HepG2 (cell line): ENCODE data around the gene OSBPL2. TPM values are rescaled to one million over a fixed set of nuclear protein-coding genes. Genes with fewer than 3 reads are reported as not detected.
A peak's percentile ranks its signal among the peaks of the same experiment; 100 is the strongest.

Experiments used
- CC2D1A ChIP-seq: sonication (generic); formaldehyde crosslinking; IDR thresholded peaks from 2 replicates; pipeline ENCODE4 v1.8.1; 2023; ENCODE audit warnings: mild to moderate bottlenecking, missing genetic modification reagents
- GFI1 ChIP-seq: sonication (generic); formaldehyde crosslinking; IDR thresholded peaks from 2 replicates; pipeline ENCODE4 v1.5.0; 2020; ENCODE audit warnings: missing genetic modification reagents, mild to moderate bottlenecking, borderline replicate concordance
- ISX ChIP-seq: sonication (generic); formaldehyde crosslinking; conservative IDR thresholded peaks from 2 replicates; pipeline ENCODE4 v1.5.0; 2020; ENCODE audit warnings: missing genetic modification reagents
- KLF12 ChIP-seq: sonication (generic); formaldehyde crosslinking; IDR thresholded peaks from 2 replicates; pipeline ENCODE4 v1.4.0; 2020; ENCODE audit warnings: missing genetic modification reagents, borderline replicate concordance
- LRRFIP1 ChIP-seq: sonication (generic); formaldehyde crosslinking; conservative IDR thresholded peaks from 2 replicates; pipeline ENCODE4 v1.4.0; 2020; ENCODE audit warnings: missing genetic modification reagents
- MIER3 ChIP-seq: IDR thresholded peaks from 2 replicates; pipeline ENCODE4 v1.6.1; 2016; ENCODE audit warnings: missing compliant biosample characterization, borderline replicate concordance
- NCOR1 ChIP-seq: fragments of 200-600 bp; sonication (generic); IDR thresholded peaks from 2 replicates; pipeline ENCODE4 v1.7.0; 2017; ENCODE audit warnings: antibody characterized with exemption, low read length, borderline replicate concordance
- SOX6 ChIP-seq, 2 experiments: fragments of 450-650 bp in 1 of 2; sonication (generic) in 1 of 2; formaldehyde crosslinking in 1 of 2; IDR thresholded peaks; 2 replicates each; pipeline versions ENCODE4 v1.4.0 to v1.6.1; 2017 to 2020; ENCODE audit warnings: antibody characterized with exemption in 1 of 2, mild to moderate bottlenecking in 1 of 2, missing genetic modification reagents in 1 of 2
- XRCC5 ChIP-seq: fragments of 200-400 bp; formaldehyde crosslinking; optimal IDR thresholded peaks from 2 replicates; pipeline ENCODE3; 2017; ENCODE audit warnings: mild to moderate bottlenecking, low read length
- ZBTB3 ChIP-seq: sonication (generic); formaldehyde crosslinking; IDR thresholded peaks from 2 replicates; pipeline ENCODE4 v1.4.0; 2020; ENCODE audit warnings: low read depth, mild to moderate bottlenecking, moderate library complexity, missing genetic modification reagents, borderline replicate concordance
- ZHX1 ChIP-seq: sonication (generic); formaldehyde crosslinking; IDR thresholded peaks from 2 replicates; pipeline ENCODE4 v1.8.1; 2022; ENCODE audit warnings: low read depth, mild to moderate bottlenecking, missing genetic modification reagents
- ZNF317 ChIP-seq: sonication (generic); formaldehyde crosslinking; IDR thresholded peaks from 2 replicates; pipeline ENCODE4 v1.5.0; 2020; ENCODE audit warnings: mild to moderate bottlenecking, missing genetic modification reagents
- ZNF33A ChIP-seq: sonication (generic); formaldehyde crosslinking; IDR thresholded peaks from 2 replicates; pipeline ENCODE4 v1.5.1; 2020; ENCODE audit warnings: missing genetic modification reagents, mild to moderate bottlenecking, moderate library complexity, borderline replicate concordance
- ZNF430 ChIP-seq: sonication (generic); formaldehyde crosslinking; IDR thresholded peaks from 2 replicates; pipeline ENCODE4 v1.9.0; 2021; ENCODE audit warnings: mild to moderate bottlenecking, missing genetic modification reagents
- ZNF607 ChIP-seq: sonication (generic); formaldehyde crosslinking; IDR thresholded peaks from 2 replicates; pipeline ENCODE4 v1.5.1; 2020; ENCODE audit warnings: missing genetic modification reagents, mild to moderate bottlenecking, borderline replicate concordance
- ZNF652 ChIP-seq: IDR thresholded peaks from 2 replicates; pipeline ENCODE4 v1.6.1; 2016; ENCODE audit warnings: low read depth, borderline replicate concordance
- ZNF749 ChIP-seq: sonication (generic); formaldehyde crosslinking; IDR thresholded peaks from 2 replicates; pipeline ENCODE4 v1.8.0; 2022; ENCODE audit warnings: mild to moderate bottlenecking, missing genetic modification reagents, moderate library complexity, borderline replicate concordance
- polyA plus RNA-seq, 8 experiments: library from polyadenylated mRNA; depleted of rRNA in 3 of 8; stranded (reverse) in 7 of 8; unstranded in 1 of 8; fragments of >200 nt; fragmentation: Illumina TruSeq in 4 of 8; extraction: Trizol in 4 of 8; gene quantifications; 2 replicates each; pipeline versions ENCODE4 v1.2.1 to v1.2.3, GENCODE V29; 2011 to 2016; ENCODE audit warnings: low read depth in 4 of 8, missing spikeins in 1 of 8, mixed read lengths in 1 of 8; ENCODE audit not compliant: insufficient read depth in 1 of 8
- total RNA-seq, 5 experiments: library from RNA; depleted of rRNA; stranded (reverse); fragments of >200 nt; fragmentation: Illumina TruSeq; extraction: Trizol; gene quantifications; 2 replicates each; pipeline ENCODE4 v1.2.3, GENCODE V29; 2016; ENCODE audit warnings: low read depth in 1 of 5
- TF ChIP-seq, protein P1 (sequence below): sonication (generic); formaldehyde crosslinking; conservative IDR thresholded peaks from 2 replicates; pipeline ENCODE4 v1.4.0; 2020; ENCODE audit warnings: mild to moderate bottlenecking, missing genetic modification reagents, moderate library complexity

OSBPL2 gene
- total and polyA plus RNA-seq, 2 of the 13 experiments (the other 11 are each of a cell fraction or from before 2014, with no cell fraction given) = 18.5 to 37.4 TPM

DNA sequence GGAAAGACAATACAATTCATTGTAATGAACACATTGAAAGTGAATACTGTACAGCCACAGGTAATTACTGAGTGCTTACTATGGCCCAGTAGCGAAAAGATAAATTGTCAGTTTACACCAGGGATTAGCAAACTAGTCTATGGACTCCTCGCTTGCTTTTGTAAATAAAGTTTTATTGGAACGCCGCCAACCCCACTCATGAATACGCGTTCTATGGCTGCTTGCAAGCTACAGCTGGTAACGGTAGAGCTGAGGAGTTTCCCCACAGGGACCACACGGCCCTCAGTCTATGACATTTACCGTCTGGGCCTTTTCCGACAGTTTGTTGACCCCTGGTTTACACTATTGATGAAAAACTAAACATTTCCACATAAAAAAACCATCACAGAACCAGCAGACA, 104.6 kb downstream of the OSBPL2 start (continued):
- TF ChIP-seq ISX (CRISPR knock-in tag) (no peak), ZNF652 (peak; percentile 25; the same call in 1 of the 2 replicates), SOX6 (IDR thresholded peaks at IDR 0.05) (no peak), SOX6 (CRISPR knock-in tag; IDR thresholded peaks at IDR 0.05) (peak; percentile 33; the same call in 1 of the 2 replicates), ZNF317 (CRISPR knock-in tag) (no peak), ZBTB3 (CRISPR knock-in tag) (no peak), NCOR1 (peak; percentile 71; the same call in 1 of the 2 replicates), ZNF607 (CRISPR knock-in tag) (no peak), XRCC5 (peak; percentile 72), LRRFIP1 (no peak), MIER3 (CRISPR knock-in tag) (0 out of 2 replicates have a peak, but pooled peaks have one; percentile 38), GFI1 (CRISPR knock-in tag) (no peak), ZNF430 (0 out of 2 replicates have a peak, but pooled peaks have one; percentile 53), ZNF749 (CRISPR knock-in tag) (no peak), KLF12 (CRISPR knock-in tag) (no peak), CC2D1A (CRISPR knock-in tag) (no peak), ZHX1 (CRISPR knock-in tag) (0 out of 2 replicates have a peak, but pooled peaks have one; percentile 41), ZNF33A (CRISPR knock-in tag) (no peak)
- TF ChIP-seq, protein P1, sequence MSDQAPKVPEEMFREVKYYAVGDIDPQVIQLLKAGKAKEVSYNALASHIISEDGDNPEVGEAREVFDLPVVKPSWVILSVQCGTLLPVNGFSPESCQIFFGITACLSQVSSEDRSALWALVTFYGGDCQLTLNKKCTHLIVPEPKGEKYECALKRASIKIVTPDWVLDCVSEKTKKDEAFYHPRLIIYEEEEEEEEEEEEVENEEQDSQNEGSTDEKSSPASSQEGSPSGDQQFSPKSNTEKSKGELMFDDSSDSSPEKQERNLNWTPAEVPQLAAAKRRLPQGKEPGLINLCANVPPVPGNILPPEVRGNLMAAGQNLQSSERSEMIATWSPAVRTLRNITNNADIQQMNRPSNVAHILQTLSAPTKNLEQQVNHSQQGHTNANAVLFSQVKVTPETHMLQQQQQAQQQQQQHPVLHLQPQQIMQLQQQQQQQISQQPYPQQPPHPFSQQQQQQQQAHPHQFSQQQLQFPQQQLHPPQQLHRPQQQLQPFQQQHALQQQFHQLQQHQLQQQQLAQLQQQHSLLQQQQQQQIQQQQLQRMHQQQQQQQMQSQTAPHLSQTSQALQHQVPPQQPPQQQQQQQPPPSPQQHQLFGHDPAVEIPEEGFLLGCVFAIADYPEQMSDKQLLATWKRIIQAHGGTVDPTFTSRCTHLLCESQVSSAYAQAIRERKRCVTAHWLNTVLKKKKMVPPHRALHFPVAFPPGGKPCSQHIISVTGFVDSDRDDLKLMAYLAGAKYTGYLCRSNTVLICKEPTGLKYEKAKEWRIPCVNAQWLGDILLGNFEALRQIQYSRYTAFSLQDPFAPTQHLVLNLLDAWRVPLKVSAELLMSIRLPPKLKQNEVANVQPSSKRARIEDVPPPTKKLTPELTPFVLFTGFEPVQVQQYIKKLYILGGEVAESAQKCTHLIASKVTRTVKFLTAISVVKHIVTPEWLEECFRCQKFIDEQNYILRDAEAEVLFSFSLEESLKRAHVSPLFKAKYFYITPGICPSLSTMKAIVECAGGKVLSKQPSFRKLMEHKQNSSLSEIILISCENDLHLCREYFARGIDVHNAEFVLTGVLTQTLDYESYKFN (CRISPR knock-in tag) = peak; percentile 58
